GM12878 (cell line): ENCODE data around the gene INHA. TPM values are rescaled to one million over a fixed set of nuclear protein-coding genes. Genes with fewer than 3 reads are reported as not detected.

Experiments
- ATAC-seq: fragments of 200-7000 bp; cut with Tn5 transposase; 3 replicates; pipeline ENCODE4 v1.9.1; 2020; ENCODE audit warnings: mild to moderate bottlenecking, moderate library complexity
- BruUV-seq: library from RNA; stranded (reverse); fragments of 400-500 nt; replicated peaks from 2 replicates; lab custom pipeline; 2021; lab: Mats Ljungman, UMichigan
- CTCF ChIA-PET: fragments of 300-600 bp; sonication (Branson Sonifier 250); formaldehyde crosslinking; extraction: SDS; loops from one replicate; lab custom pipeline; 2021; ENCODE audit warnings: inconsistent platforms; lab: Yijun Ruan, JAX
- POLR2A ChIA-PET: fragments of 350-600 bp; formaldehyde crosslinking; extraction: SDS; loops from one replicate; lab custom pipeline; 2021; ENCODE audit warnings: inconsistent platforms; lab: Charles Lee
- RAD21 ChIA-PET: fragments of 300-600 bp; sonication (Branson Sonifier 250); formaldehyde crosslinking; loops from one replicate; lab custom pipeline; 2023; ENCODE audit warnings: antibody characterized with exemption; ENCODE audit not compliant: unreplicated experiment; lab: Charles Lee
- SMC1A ChIA-PET: fragments of 300-600 bp; sonication (Branson Sonifier 250); formaldehyde crosslinking; loops from one replicate; lab custom pipeline; 2023; ENCODE audit not compliant: unreplicated experiment, uncharacterized antibody; lab: Charles Lee
- DNase-seq: peaks from one replicate; pipeline ENCODE4 v3.0.0-alpha.2; 2011; ENCODE audit warnings: low read depth, low spot score
- FAIRE-seq: peaks from 3 replicates; lab custom pipeline; 2011; peaks lifted over from hg19 to GRCh38; lab: Jason Lieb, UNC
- H2AFZ ChIP-seq: 2 replicates; pipeline ENCODE4 v1.6.0; 2011; ENCODE audit warnings: low read depth, low read length, control low read depth; ENCODE audit not compliant: control insufficient read depth
- H3K27ac ChIP-seq: 2 replicates; pipeline ENCODE4 v1.5.1; 2011; ENCODE audit warnings: control low read depth; ENCODE audit not compliant: control insufficient read depth, insufficient read depth
- H3K27me3 ChIP-seq, 2 experiments: replicated peaks in 1 of 2; 2 replicates each; pipeline versions ENCODE4 v1.6.0 to v1.6.1; 2011; ENCODE audit warnings: low read length in 1 of 2; ENCODE audit not compliant: control insufficient read depth in 2 of 2, insufficient read depth in 2 of 2
- H3K36me3 ChIP-seq, 2 experiments: 2 replicates each; pipeline ENCODE4 v1.5.1; 2011; ENCODE audit warnings: low read length in 1 of 2; ENCODE audit not compliant: control insufficient read depth in 2 of 2, insufficient read depth in 2 of 2
- H3K4me1 ChIP-seq: 2 replicates; pipeline ENCODE4 v1.6.1; 2011; ENCODE audit warnings: mild to moderate bottlenecking, low read length, moderate library complexity, mixed read lengths; ENCODE audit not compliant: control insufficient read depth, insufficient read depth
- H3K4me2 ChIP-seq: 2 replicates; pipeline ENCODE4 v1.6.0; 2011; ENCODE audit warnings: control low read depth; ENCODE audit not compliant: control insufficient read depth, insufficient read depth
- H3K4me3 ChIP-seq: fragments of 200-600 bp; sonication (generic); 2 replicates; pipeline ENCODE4 v1.5.1; 2016
- H3K79me2 ChIP-seq: 2 replicates; pipeline ENCODE4 v1.6.0; 2011; ENCODE audit warnings: low read length; ENCODE audit not compliant: control insufficient read depth, insufficient read depth
- H3K9ac ChIP-seq: 2 replicates; pipeline ENCODE4 v1.8.0; 2011; ENCODE audit warnings: low read length, control low read depth, mixed read lengths; ENCODE audit not compliant: control insufficient read depth, insufficient read depth
- H3K9me3 ChIP-seq: replicated peaks from 3 replicates; pipeline ENCODE4 v1.5.1; 2011; ENCODE audit warnings: mild to moderate bottlenecking, low read length; ENCODE audit not compliant: control insufficient read depth, insufficient read depth
- H4K20me1 ChIP-seq: 2 replicates; pipeline ENCODE4 v1.6.0; 2011; ENCODE audit not compliant: control insufficient read depth, insufficient read depth
- FOXK2 ChIP-seq: fragments of 450-650 bp; IDR thresholded peaks from 2 replicates; pipeline ENCODE4 v1.6.1; 2017; ENCODE audit warnings: mild to moderate bottlenecking, moderate library complexity
- MYC ChIP-seq: IDR thresholded peaks from 2 replicates; pipeline ENCODE4 v1.6.1; 2011; ENCODE audit warnings: mild to moderate bottlenecking, low read length, moderate library complexity, inconsistent platforms; ENCODE audit not compliant: insufficient read depth, insufficient replicate concordance, insufficient read length, severe bottlenecking
- PAX5 ChIP-seq: IDR thresholded peaks from 2 replicates; pipeline ENCODE4 v1.6.1; 2011; ENCODE audit warnings: low read depth, low read length, borderline replicate concordance
- ZNF207 ChIP-seq: fragments of 450-650 bp; IDR thresholded peaks from 2 replicates; pipeline ENCODE4 v1.6.1; 2014; ENCODE audit warnings: antibody characterized with exemption, mild to moderate bottlenecking, borderline replicate concordance
- ZNF217 ChIP-seq: fragments of 450-650 bp; IDR thresholded peaks from 2 replicates; pipeline ENCODE4 v1.6.1; 2017; ENCODE audit warnings: antibody characterized with exemption, mild to moderate bottlenecking
- ZNF24 ChIP-seq: fragments of 450-650 bp; IDR thresholded peaks from 2 replicates; pipeline ENCODE4 v1.6.1; 2017; ENCODE audit warnings: antibody characterized with exemption, mild to moderate bottlenecking
- ZNF274 ChIP-seq: IDR thresholded peaks from one replicate; pipeline ENCODE4 v1.8.0; 2011; ENCODE audit not compliant: insufficient read length, insufficient read depth
- WGBS: methylation state at CpG from one replicate; pipeline ENCODE4 v1.1.6; 2016; ENCODE audit warnings: low lambda C conversion rate; ENCODE audit not compliant: insufficient replicate concordance, insufficient coverage; ENCODE audit errors: missing lambda C conversion rate; 5-methylcytosine and 5-hydroxymethylcytosine counted together
- in situ Hi-C: fragments of 300-500 bp; cut with MboI; formaldehyde crosslinking; loops from 9 replicates; pipeline ENCODE4 v1.14.3; 2018; ENCODE audit warnings: mixed read lengths
- intact Hi-C: fragments of 100-400 bp; cut with micrococcal nuclease; formaldehyde crosslinking; loops from one replicate; pipeline ENCODE4 v1.14.2; 2022; ENCODE audit not compliant: unreplicated experiment
- polyA plus RNA-seq, 11 experiments: library from polyadenylated mRNA; depleted of rRNA in 4 of 11; unstranded in 6 of 11; stranded (reverse) in 5 of 11; fragments of >200 nt; fragmentation: Nextera tagmentation in 4 of 11; fragmentation: Illumina TruSeq in 1 of 11; extraction: Ambion mirVana in 4 of 11; extraction: Trizol in 1 of 11; gene quantifications; 1 replicate in 1 of 11; 2 replicates in 10 of 11; pipeline versions ENCODE4 v1.2.1 to v1.2.3, GENCODE V29; 2011 to 2016; ENCODE audit warnings: inconsistent platforms in 2 of 11, missing spikeins in 2 of 11, low read depth in 1 of 11
- total RNA-seq, 4 experiments: library from RNA; depleted of rRNA in 3 of 4; stranded (reverse); fragments of >200 nt in 3 of 4; fragmentation: Illumina TruSeq in 1 of 4; extraction: Trizol in 1 of 4; gene quantifications; 2 replicates each; pipeline versions ENCODE4 v1.2.1 to v1.2.3, GENCODE V29; 2013 to 2021
- TF ChIP-seq, protein P1 (sequence below): IDR thresholded peaks from 2 replicates; pipeline ENCODE4 v1.6.1; 2012; ENCODE audit warnings: low read length, inconsistent platforms
- TF ChIP-seq, protein P2 (sequence below): IDR thresholded peaks from 2 replicates; pipeline ENCODE4 v1.6.1; 2012; ENCODE audit warnings: low read depth, low read length, improper control_type of control experiment
- TF ChIP-seq, protein P3 (sequence below): IDR thresholded peaks from 2 replicates; pipeline ENCODE4 v1.6.1; 2011; ENCODE audit warnings: borderline replicate concordance, low read depth, mild to moderate bottlenecking, moderate library complexity, low read length; ENCODE audit not compliant: insufficient read depth, poor library complexity, severe bottlenecking
- TF ChIP-seq, protein P4 (sequence below), 3 experiments: IDR thresholded peaks in 2 of 3; conservative IDR thresholded peaks in 1 of 3; 2 replicates each; pipeline ENCODE4 v1.5.1; 2011; ENCODE audit warnings: low read depth in 3 of 3, low read length in 3 of 3, mild to moderate bottlenecking in 3 of 3, control low read depth in 2 of 3, moderate library complexity in 2 of 3, inconsistent platforms in 1 of 3, mixed read lengths in 1 of 3; ENCODE audit not compliant: control insufficient read depth in 2 of 3, insufficient read depth in 1 of 3; ENCODE audit errors: extremely low read depth in 1 of 3
- TF ChIP-seq, protein P5 (sequence below): fragments of 450-650 bp; IDR thresholded peaks from 2 replicates; pipeline ENCODE4 v1.6.1; 2017; ENCODE audit warnings: low read depth, mild to moderate bottlenecking, moderate library complexity

The INHA gene
- total and polyA plus RNA-seq, 10 of the 15 experiments (the other 5 are each of a cell fraction or from before 2014, with no cell fraction given) = not detected

DNA sequence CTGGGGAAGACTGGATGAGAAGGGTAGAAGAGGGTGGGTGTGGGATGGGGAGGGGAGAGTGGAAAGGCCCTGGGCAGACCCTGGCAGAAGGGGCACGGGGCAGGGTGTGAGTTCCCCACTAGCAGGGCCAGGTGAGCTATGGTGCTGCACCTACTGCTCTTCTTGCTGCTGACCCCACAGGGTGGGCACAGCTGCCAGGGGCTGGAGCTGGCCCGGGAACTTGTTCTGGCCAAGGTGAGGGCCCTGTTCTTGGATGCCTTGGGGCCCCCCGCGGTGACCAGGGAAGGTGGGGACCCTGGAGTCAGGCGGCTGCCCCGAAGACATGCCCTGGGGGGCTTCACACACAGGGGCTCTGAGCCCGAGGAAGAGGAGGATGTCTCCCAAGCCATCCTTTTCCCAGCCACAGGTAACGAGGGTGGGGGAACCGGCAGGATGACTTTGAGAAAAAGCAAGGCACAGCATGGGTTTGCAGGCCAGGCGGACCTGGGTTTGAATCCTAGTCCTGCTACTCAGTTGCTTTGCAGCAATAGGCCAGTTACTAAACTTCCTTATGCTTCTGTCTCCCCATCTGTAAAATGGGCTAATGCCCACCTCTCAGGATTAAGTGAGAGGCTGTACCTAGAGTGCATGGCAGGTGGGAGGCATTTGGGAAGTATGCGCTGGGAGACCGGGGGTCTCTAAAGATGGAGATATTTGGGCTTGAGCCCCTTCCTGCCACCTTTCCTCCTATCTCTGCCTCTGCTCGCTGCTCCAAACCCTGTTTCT, at the start of gene INHA (continued):
- TF ChIP-seq ZNF207 (no peak), MYC (no peak), ZNF274 (no peak)
- TF ChIP-seq, protein P1, sequence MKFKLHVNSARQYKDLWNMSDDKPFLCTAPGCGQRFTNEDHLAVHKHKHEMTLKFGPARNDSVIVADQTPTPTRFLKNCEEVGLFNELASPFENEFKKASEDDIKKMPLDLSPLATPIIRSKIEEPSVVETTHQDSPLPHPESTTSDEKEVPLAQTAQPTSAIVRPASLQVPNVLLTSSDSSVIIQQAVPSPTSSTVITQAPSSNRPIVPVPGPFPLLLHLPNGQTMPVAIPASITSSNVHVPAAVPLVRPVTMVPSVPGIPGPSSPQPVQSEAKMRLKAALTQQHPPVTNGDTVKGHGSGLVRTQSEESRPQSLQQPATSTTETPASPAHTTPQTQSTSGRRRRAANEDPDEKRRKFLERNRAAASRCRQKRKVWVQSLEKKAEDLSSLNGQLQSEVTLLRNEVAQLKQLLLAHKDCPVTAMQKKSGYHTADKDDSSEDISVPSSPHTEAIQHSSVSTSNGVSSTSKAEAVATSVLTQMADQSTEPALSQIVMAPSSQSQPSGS = no peak
- TF ChIP-seq, all 136 proteins: peak for 0

DNA sequence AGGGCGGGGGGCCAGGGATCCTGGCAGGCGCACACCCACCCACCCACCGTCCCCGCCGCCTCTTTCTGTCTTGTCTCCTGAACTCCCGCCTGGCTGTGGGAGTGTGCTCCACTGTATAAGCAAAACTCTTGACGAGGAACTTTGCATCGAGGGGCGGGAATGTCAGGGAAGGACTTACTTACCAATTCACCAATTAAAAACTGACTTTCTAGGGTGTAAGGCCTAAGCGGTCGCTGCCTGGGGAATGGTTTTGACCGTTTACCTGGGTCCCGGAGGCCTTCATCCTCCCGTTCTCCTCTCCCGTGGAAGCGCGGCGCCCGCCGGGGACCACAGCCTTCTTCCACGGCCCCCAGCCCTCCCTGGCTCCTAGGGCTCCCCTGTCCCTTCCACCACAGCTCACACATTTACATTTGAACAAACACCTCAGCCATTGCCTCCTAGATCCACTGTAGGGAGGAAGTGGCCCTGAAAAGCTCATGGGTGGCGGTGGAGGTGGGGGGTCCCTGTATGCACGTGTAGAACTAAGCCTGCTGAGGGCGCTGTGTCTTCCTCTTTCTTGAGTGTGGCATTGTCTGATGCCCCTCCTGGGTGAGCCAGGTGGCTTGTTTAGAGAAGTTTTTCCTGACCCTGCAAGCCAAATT, 49.0 kb upstream of the INHA start:
- 21% methylated on average over 20 of the region's 24 CpGs for WGBS
- CTCF ChIA-PET = interaction anchor here (0.9 to 10.8 kb wide), 3 partner anchors 17 to 121 kb away, joined by 3 to 224 read pairs (median 3); partner anchors contain the start of gene GMPPA
- in situ Hi-C loops = no loop called here
- DNase-seq (no peak), FAIRE-seq (no peak), ATAC-seq (no peak)
- Histone ChIP-seq H3K36me3 (no peaks in the 10 kb centered on the region), H4K20me1 (no peaks in the 10 kb centered on the region), H3K27ac (no peak overlapping the region), H3K9ac (no peak overlapping the region), H3K4me3 (no peak overlapping the region), H2AFZ (no peak overlapping the region), H3K4me1 (no peaks in the 10 kb centered on the region), H3K79me2 (no peaks in the 10 kb centered on the region), H3K4me2 (no peak overlapping the region), H3K9me3 (no peaks in the 10 kb centered on the region), H3K27me3 (peaks cover 16 to 18% of the 10 kb centered on the region in 2 experiments)
- POLR2A ChIA-PET = no interaction called here
- no TSS peak for BruUV-seq
- SMC1A ChIA-PET = no interaction called here
- intact Hi-C loops = no loop called here
- RAD21 ChIA-PET = no interaction called here
- no peak for TF ChIP-seq ZNF217
- TF ChIP-seq, protein P2, sequence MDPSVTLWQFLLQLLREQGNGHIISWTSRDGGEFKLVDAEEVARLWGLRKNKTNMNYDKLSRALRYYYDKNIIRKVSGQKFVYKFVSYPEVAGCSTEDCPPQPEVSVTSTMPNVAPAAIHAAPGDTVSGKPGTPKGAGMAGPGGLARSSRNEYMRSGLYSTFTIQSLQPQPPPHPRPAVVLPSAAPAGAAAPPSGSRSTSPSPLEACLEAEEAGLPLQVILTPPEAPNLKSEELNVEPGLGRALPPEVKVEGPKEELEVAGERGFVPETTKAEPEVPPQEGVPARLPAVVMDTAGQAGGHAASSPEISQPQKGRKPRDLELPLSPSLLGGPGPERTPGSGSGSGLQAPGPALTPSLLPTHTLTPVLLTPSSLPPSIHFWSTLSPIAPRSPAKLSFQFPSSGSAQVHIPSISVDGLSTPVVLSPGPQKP = no peak
- TF ChIP-seq ZNF24 = no peak
- TF ChIP-seq, protein P3, sequence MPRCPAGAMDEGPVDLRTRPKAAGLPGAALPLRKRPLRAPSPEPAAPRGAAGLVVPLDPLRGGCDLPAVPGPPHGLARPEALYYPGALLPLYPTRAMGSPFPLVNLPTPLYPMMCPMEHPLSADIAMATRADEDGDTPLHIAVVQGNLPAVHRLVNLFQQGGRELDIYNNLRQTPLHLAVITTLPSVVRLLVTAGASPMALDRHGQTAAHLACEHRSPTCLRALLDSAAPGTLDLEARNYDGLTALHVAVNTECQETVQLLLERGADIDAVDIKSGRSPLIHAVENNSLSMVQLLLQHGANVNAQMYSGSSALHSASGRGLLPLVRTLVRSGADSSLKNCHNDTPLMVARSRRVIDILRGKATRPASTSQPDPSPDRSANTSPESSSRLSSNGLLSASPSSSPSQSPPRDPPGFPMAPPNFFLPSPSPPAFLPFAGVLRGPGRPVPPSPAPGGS = no peak
- TF ChIP-seq PAX5 = no peak
- TF ChIP-seq, protein P4, sequence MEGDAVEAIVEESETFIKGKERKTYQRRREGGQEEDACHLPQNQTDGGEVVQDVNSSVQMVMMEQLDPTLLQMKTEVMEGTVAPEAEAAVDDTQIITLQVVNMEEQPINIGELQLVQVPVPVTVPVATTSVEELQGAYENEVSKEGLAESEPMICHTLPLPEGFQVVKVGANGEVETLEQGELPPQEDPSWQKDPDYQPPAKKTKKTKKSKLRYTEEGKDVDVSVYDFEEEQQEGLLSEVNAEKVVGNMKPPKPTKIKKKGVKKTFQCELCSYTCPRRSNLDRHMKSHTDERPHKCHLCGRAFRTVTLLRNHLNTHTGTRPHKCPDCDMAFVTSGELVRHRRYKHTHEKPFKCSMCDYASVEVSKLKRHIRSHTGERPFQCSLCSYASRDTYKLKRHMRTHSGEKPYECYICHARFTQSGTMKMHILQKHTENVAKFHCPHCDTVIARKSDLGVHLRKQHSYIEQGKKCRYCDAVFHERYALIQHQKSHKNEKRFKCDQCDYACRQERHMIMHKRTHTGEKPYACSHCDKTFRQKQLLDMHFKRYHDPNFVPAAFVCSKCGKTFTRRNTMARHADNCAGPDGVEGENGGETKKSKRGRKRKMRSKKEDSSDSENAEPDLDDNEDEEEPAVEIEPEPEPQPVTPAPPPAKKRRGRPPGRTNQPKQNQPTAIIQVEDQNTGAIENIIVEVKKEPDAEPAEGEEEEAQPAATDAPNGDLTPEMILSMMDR (IDR thresholded peaks at IDR 0.05 in 2 of 3, conservative IDR thresholded peaks at IDR 0.05 in 1 of 3; ENCODE audit: control insufficient read depth in 2 of 3, extremely low read depth in 1 of 3, insufficient read depth in 1 of 3, low read depth in 3 of 3, low read length in 3 of 3) = no peak
- TF ChIP-seq, protein P5, sequence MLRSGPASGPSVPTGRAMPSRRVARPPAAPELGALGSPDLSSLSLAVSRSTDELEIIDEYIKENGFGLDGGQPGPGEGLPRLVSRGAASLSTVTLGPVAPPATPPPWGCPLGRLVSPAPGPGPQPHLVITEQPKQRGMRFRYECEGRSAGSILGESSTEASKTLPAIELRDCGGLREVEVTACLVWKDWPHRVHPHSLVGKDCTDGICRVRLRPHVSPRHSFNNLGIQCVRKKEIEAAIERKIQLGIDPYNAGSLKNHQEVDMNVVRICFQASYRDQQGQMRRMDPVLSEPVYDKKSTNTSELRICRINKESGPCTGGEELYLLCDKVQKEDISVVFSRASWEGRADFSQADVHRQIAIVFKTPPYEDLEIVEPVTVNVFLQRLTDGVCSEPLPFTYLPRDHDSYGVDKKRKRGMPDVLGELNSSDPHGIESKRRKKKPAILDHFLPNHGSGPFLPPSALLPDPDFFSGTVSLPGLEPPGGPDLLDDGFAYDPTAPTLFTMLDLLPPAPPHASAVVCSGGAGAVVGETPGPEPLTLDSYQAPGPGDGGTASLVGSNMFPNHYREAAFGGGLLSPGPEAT = no peak
- TF ChIP-seq FOXK2 = no peak
